Stimulated activated CD8-positive, alpha-beta memory T cell treated with anti-CD3 and anti-CD28 coated beads, Interleukin-4, amount 100 ng/mL, for 1 hour (primary cell): ENCODE measurements around the gene COL9A3.

Experiments used
- DNase-seq, 2 donors: peaks; one replicate each; pipeline ENCODE4 v3.0.0-alpha.2; 2020; ENCODE audit warnings: low read depth in 2 of 2, low spot score in 1 of 2

Gene COL9A3

GRCh38 chr20:62816884-62817873, at the start of gene COL9A3:
COL9A3 (plus strand) TSS chr20:62817050; CDS start chr20:62817065, 15 bp downstream.
- no peak for DNase-seq

DNA sequence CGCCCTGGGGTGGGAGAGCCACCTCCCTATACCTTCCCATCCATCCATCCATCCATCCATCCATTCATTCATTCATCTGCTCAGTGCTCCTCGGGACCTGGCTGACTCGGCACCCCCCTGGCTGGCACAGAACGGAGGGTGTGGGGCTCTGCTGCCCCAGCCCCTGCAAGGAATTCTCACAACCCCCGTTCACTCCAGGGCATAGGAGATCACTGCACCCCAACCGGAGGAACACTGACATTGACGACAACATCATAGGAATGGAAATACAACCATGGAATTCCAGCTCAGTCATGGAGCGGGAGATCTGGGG, 48.7 kb upstream of the COL9A3 start:
- DNase-seq: no peak

DNA sequence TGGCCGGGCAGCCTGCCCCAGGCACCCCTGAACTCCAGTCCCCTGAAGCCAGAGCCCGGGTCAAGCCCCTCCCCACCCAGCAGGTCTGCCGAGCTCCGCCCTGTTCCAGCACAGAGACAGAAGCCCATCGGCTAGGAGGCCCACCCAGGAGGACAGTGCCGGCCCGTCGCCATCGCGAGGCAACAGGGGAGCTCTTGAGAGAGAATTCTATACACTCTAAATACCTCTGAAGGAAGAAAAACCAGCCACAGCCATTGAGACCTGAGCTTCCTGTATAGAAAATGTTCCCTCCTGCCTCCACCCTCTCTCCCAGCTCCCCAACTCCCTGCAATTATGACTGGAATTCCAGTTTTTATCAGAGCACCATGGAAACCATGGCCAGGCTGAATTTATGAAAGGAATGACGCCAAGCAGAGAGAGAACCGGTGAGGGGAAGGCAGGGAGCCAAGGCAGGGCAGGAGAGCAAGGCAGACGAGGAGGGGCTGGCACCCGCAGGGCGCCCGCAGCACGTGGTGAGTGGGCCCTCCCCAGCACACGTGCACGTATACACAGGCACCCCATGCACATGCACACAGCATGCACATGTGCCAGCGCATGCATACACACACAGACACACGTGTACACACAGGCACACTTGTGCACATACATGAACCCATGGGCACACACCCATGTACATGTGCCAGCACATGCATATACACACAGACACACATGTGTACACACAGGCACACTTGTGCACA, 48.1 kb upstream of the COL9A3 start:
- DNase-seq: no peak

GRCh38 chr20:62769346-62770071, 47.3 kb upstream of the COL9A3 start:
- DNase-seq: no peak

DNA sequence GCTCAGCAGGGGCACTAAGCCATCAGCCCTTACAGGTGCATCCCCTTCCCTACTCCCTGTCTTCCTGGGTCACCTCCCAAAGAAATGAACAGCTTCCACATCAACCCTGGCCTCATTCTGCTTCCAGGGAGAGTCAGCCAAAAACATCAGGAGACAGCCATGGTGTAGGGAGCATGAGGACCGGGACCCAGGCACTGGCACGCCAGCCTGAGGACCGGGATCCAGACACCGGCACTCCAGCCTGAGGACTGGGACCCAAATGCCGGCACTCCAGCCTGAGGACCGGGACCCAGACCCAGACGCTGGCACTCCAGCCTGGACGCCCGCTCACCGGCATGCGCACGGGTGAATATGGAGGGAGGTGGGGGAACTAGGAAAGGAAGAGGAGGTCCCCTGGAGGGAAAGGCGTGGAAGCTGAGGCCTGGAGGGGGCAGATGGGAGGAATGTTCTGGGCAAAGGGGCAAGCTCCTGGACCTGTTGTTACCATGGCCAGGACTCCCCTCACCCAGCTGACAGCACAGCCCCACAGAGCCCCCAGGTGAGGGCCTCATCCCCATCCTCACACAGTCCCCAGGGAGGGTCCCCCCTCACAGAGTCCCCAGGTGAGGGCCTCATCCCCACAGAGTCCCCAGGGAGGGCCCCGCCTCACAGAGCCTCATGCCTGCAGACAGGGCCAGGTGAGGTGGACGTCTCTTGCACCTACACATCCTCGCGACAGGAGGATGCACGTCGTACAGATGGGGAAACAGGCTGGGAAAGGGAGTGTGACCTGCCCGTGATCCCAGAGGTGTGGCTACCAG, 46.5 kb upstream of the COL9A3 start:
- DNase-seq: no peak

- DNase-seq: no peak
These were observed 45.9 kb upstream of the COL9A3 start for GRCh38 chr20:62770916-62771315.

- no peak for DNase-seq
These were observed 45.3 kb upstream of the COL9A3 start for GRCh38 chr20:62771396-62772102.

DNA sequence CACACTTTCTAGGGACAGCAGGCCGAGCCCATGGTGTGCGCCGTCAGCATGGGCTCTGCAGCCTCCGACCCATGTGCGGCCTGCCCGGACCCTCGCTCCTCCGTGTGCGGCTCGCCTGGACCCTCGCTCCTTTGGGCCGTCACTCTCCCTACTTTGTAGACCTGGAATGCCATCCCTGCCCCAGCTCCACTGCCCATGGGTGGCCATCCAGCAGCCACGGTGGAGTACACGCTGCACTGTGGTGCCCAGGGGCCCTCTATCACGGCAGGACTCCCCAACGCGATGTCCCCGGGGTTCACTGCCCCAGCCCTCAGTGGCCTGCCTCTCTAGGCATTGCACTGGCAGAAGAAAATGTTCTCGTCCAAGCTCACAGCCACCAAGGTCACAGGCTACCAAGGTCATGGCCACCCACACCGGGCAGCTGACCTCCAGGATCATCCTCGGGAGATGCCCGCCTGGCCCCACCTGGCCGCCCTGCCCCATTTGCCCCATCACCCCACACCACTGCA, 44.7 kb upstream of the COL9A3 start:
- DNase-seq: no peak

GRCh38 chr20:62772619-62772989, 44.2 kb upstream of the COL9A3 start:
- DNase-seq: no peak

DNA sequence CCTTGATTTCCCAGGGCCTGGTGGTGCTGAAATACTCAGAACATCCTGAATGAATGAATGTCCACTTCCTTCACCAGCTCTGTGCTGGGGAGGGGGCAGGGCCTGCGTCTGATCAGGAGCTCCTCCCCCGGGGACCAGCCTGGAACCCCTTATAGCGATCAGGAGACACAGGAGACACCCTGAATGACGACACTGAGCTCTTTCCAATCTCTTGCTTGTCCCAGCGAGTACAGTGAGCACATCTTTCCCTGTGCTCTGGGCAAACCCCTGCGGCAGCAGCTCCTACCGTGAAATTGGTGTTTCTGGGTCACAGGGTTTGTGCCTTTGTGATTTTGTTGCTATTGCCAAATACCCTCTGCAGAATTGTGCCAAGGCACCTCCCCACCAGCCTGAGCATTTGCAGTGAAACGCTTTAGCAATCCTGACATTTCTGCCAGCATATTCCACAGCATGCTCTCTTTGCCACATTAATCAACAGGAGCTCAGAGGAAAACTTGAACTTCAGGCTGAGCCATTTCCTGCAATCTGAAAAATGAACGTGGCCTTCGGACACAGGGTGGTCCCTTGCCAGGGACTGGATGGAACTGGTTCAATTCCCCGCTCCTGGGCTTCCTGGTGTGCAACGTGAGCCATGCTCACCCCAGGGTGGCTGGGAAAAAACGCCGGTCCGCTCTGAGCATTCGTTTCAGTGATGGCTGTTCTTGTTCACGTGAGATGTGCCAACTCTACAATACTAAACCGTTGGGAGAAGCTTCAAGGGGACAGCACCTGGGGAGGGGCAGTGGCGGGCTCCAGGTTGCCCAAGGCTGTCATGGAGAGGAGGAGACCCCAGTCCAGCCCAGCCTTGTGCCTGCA, 43.6 kb upstream of the COL9A3 start:
- DNase-seq: no peak

DNA sequence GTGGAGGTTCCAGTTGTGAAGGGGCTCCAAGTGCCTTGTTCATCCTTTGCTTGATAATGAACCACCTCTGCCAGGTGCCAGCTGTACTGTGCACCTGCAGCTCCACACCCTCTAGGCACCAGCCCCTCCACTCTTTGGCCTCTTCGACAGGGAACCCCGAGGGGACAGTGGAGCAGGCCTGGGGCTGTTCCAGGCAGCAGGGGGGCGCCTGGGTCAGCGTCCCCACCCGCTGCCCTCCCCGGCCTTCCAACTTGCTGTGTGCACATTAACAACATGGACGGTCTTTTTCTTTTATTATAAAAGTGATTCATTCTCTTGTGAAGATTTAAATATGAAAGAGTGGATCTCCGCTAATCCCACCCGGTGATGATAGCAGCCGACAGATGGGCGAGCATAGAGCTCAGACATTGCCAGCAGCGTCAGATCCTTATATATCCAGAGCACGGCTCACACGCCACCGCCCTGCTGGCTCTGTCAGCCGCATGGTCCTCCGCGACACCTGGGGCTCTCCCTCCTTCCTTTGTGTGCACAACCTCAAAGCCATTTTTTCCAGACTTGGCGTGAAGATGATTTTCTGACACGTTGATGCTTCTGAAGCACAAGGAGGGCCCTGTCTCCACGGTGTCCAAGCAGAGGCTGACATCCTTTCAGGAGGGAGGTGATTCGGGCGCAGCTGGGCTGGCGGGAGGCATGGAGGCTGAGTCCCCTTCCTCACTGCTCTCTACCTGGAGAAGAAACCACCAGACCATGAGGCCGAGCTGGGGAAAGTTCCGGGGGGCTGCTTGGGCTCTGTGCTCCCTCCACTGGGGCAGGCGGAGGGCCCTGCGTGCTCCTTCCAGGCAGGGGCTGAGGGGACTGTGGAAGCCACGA, 42.8 kb upstream of the COL9A3 start:
- DNase-seq: no peak

- no peak for DNase-seq
These were observed 42.1 kb upstream of the COL9A3 start for GRCh38 chr20:62774762-62775161.

- DNase-seq: no peak
These were observed 41.6 kb upstream of the COL9A3 start for GRCh38 chr20:62775206-62775605.

- no peak for DNase-seq
These were observed 40.7 kb upstream of the COL9A3 start for GRCh38 chr20:62776035-62776691.

- peak in 1 of 2 donors; percentile 41 for DNase-seq
These were observed 39.9 kb upstream of the COL9A3 start for GRCh38 chr20:62776692-62777527.

GRCh38 chr20:62777528-62777830, 39.4 kb upstream of the COL9A3 start:
- no peak for DNase-seq

DNA sequence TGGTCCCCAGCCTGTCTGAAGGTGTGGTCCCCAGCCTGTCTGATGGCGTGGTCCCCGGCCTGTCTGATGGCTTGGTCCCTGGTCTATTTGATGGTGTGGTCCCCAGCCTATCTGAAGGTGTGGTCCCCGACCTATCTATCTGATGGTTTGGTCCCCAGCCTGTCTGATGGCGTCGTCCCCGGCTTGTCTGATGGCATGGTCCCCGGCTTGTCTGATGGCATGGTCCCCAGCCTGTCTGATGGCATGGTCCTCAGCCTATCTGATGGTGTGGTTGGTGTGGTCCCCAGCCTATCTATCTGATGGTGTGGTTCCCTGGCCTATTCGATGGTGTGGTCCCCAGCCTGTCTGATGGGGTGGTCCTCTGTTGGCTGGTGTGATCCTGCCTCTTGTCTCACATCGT, 38.8 kb upstream of the COL9A3 start:
- DNase-seq: no peak
